GM18502 (cell line): ENCODE results near the gene SLC6A13.
"Not testable (repeated sequence)": the region's sequence is repeated elsewhere in the genome, so short reads cannot be mapped to it uniquely, and the experiment has no call there.

ENCODE experiments used
- ATAC-seq: cut with Tn5 transposase; IDR thresholded peaks from one replicate; pipeline ENCODE4 v1.9.1; 2021; ENCODE audit warnings: mild to moderate bottlenecking; ENCODE audit not compliant: unreplicated experiment, poor library complexity

SLC6A13 gene

GRCh38 chr12:262817-263216 lies at the start of gene SLC6A13:
SLC6A13 (minus strand) TSS chr12:262836; CDS start chr12:260052, 2,784 bp downstream.
- no peak for ATAC-seq

GRCh38 chr12:308511-308910 lies 45.9 kb upstream of the SLC6A13 start:
- no peak for ATAC-seq

- ATAC-seq, result no peak
Measured at GRCh38 chr12:307406-307805, 44.8 kb upstream of the SLC6A13 start.

GRCh38 chr12:304805-305204 lies 42.2 kb upstream of the SLC6A13 start:
- no peak for ATAC-seq

GRCh38 chr12:302766-303165 lies 40.1 kb upstream of the SLC6A13 start:
- ATAC-seq, result not testable (repeated sequence)

GRCh38 chr12:300166-300565 lies 37.5 kb upstream of the SLC6A13 start:
- ATAC-seq, result not testable (repeated sequence)

- ATAC-seq, result not testable (repeated sequence)
Measured at GRCh38 chr12:299511-299910, 36.9 kb upstream of the SLC6A13 start.

GRCh38 chr12:298059-298458 lies 35.4 kb upstream of the SLC6A13 start:
- not testable (repeated sequence) for ATAC-seq

GRCh38 chr12:295132-295531 lies 32.5 kb upstream of the SLC6A13 start:
- ATAC-seq, result no peak

GRCh38 chr12:293199-293598 lies 30.6 kb upstream of the SLC6A13 start:
- no peak for ATAC-seq

GRCh38 chr12:292186-292585 lies 29.6 kb upstream of the SLC6A13 start:
- ATAC-seq, result no peak

- ATAC-seq, result no peak
Measured at GRCh38 chr12:291153-291723, 28.6 kb upstream of the SLC6A13 start.

- ATAC-seq, result no peak
Measured at GRCh38 chr12:288687-289086, 26.1 kb upstream of the SLC6A13 start.

- ATAC-seq, result no peak
Measured at GRCh38 chr12:286531-287300, 24.1 kb upstream of the SLC6A13 start.

GRCh38 chr12:278046-278445 lies 15.4 kb upstream of the SLC6A13 start:
- ATAC-seq, result no peak

GRCh38 chr12:275812-276211 lies 13.2 kb upstream of the SLC6A13 start:
- ATAC-seq, result no peak

- no peak for ATAC-seq
Measured at GRCh38 chr12:273382-273781, 10.7 kb upstream of the SLC6A13 start.

- ATAC-seq, result no peak
Measured at GRCh38 chr12:272942-273341, 10.3 kb upstream of the SLC6A13 start.

GRCh38 chr12:271161-271560 lies 8.5 kb upstream of the SLC6A13 start:
- ATAC-seq, result no peak

GRCh38 chr12:269191-269590 lies 6.6 kb upstream of the SLC6A13 start:
- ATAC-seq, result no peak

GRCh38 chr12:268483-268840 lies 5.8 kb upstream of the SLC6A13 start:
- ATAC-seq, result no peak
